Embryonic facial prominence (tissue), 1 donor: Measurements from ENCODE around the gene MTG2.
"Not testable (repeated sequence)": the region's sequence is repeated elsewhere in the genome, so short reads cannot be mapped to it uniquely, and the experiment has no call there.

Source experiments
- DNase-seq: peaks from one replicate; pipeline ENCODE4 v3.0.0-alpha.2; 2016; ENCODE audit errors: extremely low spot score

MTG2 gene

GRCh38 chr20:62145688-62146018, 37.2 kb upstream of the MTG2 start:
- no peak for DNase-seq

- DNase-seq: no peak
These were observed 36.6 kb upstream of the MTG2 start for GRCh38 chr20:62146019-62146755.

GRCh38 chr20:62147125-62147524, 35.7 kb upstream of the MTG2 start:
- DNase-seq: no peak

- DNase-seq: no peak
These were observed 35.3 kb upstream of the MTG2 start for GRCh38 chr20:62147528-62147927.

GRCh38 chr20:62148383-62148782, 34.4 kb upstream of the MTG2 start:
- DNase-seq: not testable (repeated sequence)

GRCh38 chr20:62148908-62149314, 33.9 kb upstream of the MTG2 start:
- no peak for DNase-seq

GRCh38 chr20:62149532-62150309, 33.1 kb upstream of the MTG2 start:
- peak; percentile 30 for DNase-seq

- DNase-seq: no peak
These were observed 32.6 kb upstream of the MTG2 start for GRCh38 chr20:62150310-62150575.

GRCh38 chr20:62151225-62151624, 31.6 kb upstream of the MTG2 start:
- no peak for DNase-seq

GRCh38 chr20:62151835-62152364, 30.9 kb upstream of the MTG2 start:
- no peak for DNase-seq

- DNase-seq: no peak
These were observed 27.2 kb upstream of the MTG2 start for GRCh38 chr20:62155428-62156253.

- DNase-seq: no peak
These were observed 26.6 kb upstream of the MTG2 start for GRCh38 chr20:62156254-62156556.

- DNase-seq: no peak
These were observed 26.0 kb upstream of the MTG2 start for GRCh38 chr20:62156592-62157386.

GRCh38 chr20:62157387-62158087, 25.3 kb upstream of the MTG2 start:
- DNase-seq: no peak

- DNase-seq: no peak
These were observed 24.8 kb upstream of the MTG2 start for GRCh38 chr20:62158088-62158400.

GRCh38 chr20:62158541-62158940, 24.3 kb upstream of the MTG2 start:
- no peak for DNase-seq

- DNase-seq: no peak
These were observed 23.8 kb upstream of the MTG2 start for GRCh38 chr20:62159052-62159451.

- DNase-seq: no peak
These were observed 23.0 kb upstream of the MTG2 start for GRCh38 chr20:62159839-62160238.

- DNase-seq: no peak
These were observed 22.6 kb upstream of the MTG2 start for GRCh38 chr20:62160253-62160652.

GRCh38 chr20:62160876-62161275, 22.0 kb upstream of the MTG2 start:
- no peak for DNase-seq

- DNase-seq: no peak
These were observed 21.5 kb upstream of the MTG2 start for GRCh38 chr20:62161347-62161746.
